ENCODE data around the gene RAI1.

RAI1 gene

GRCh38 chr17:17678063-17678699 lies 3.1 kb upstream of the RAI1 start:
- in situ Hi-C loops (cut with MboI; ENCODE audit: low sequenced_read_pairs), result loop anchor here (25.0 kb wide), 1 partner anchor 134 kb away; no protein-coding TSS in a partner anchor

- in situ Hi-C loops (cut with MboI; ENCODE audit: low sequenced_read_pairs), result loop anchor here (25.0 kb wide), 1 partner anchor 133 kb away; no protein-coding TSS in a partner anchor
Measured at GRCh38 chr17:17679243-17679642, 2.0 kb upstream of the RAI1 start.

GRCh38 chr17:17679748-17680147 lies 1.5 kb upstream of the RAI1 start:
- in situ Hi-C loops (cut with MboI; ENCODE audit: low sequenced_read_pairs), result loop anchor here (25.0 kb wide), 1 partner anchor 133 kb away; no protein-coding TSS in a partner anchor

GRCh38 chr17:17680477-17681186 lies 626 bp upstream of the RAI1 start:
- in situ Hi-C loops (cut with MboI; ENCODE audit: low sequenced_read_pairs), result loop anchor here (25.0 kb wide), 1 partner anchor 132 kb away; no protein-coding TSS in a partner anchor

- in situ Hi-C loops (cut with MboI; ENCODE audit: low sequenced_read_pairs), result loop anchor here (25.0 kb wide), 1 partner anchor 130 kb away; no protein-coding TSS in a partner anchor
Measured at GRCh38 chr17:17681744-17682292, 560 bp downstream of the RAI1 start.

GRCh38 chr17:17682293-17682736 lies 1.1 kb downstream of the RAI1 start:
- in situ Hi-C loops (cut with MboI; ENCODE audit: low sequenced_read_pairs), result loop anchor here (25.0 kb wide), 1 partner anchor 130 kb away; no protein-coding TSS in a partner anchor

GRCh38 chr17:17682737-17683680 lies 1.8 kb downstream of the RAI1 start:
- in situ Hi-C loops (cut with MboI; ENCODE audit: low sequenced_read_pairs), result loop anchor here (25.0 kb wide), 1 partner anchor 129 kb away; no protein-coding TSS in a partner anchor

- in situ Hi-C loops (cut with MboI; ENCODE audit: low sequenced_read_pairs), result loop anchor here (25.0 kb wide), 1 partner anchor 128 kb away; no protein-coding TSS in a partner anchor
Measured at GRCh38 chr17:17683710-17684365, 2.6 kb downstream of the RAI1 start.

- in situ Hi-C loops (cut with MboI; ENCODE audit: low sequenced_read_pairs), result loop anchor here (25.0 kb wide), 1 partner anchor 127 kb away; no protein-coding TSS in a partner anchor
Measured at GRCh38 chr17:17684906-17685774, 3.9 kb downstream of the RAI1 start.

- in situ Hi-C loops (cut with MboI; ENCODE audit: low sequenced_read_pairs), result loop anchor here (25.0 kb wide), 1 partner anchor 126 kb away; no protein-coding TSS in a partner anchor
Measured at GRCh38 chr17:17685775-17686291, 4.6 kb downstream of the RAI1 start.

- in situ Hi-C loops (cut with MboI; ENCODE audit: low sequenced_read_pairs), result loop anchor here (25.0 kb wide), 1 partner anchor 123 kb away; no protein-coding TSS in a partner anchor
Measured at GRCh38 chr17:17689312-17689711, 8.1 kb downstream of the RAI1 start.

- in situ Hi-C loops (cut with MboI; ENCODE audit: low sequenced_read_pairs), result loop anchor here (25.0 kb wide), 1 partner anchor 122 kb away; no protein-coding TSS in a partner anchor
Measured at GRCh38 chr17:17690233-17690632, 9.0 kb downstream of the RAI1 start.

GRCh38 chr17:17691468-17692263 lies 10.4 kb downstream of the RAI1 start:
- in situ Hi-C loops (cut with MboI; ENCODE audit: low sequenced_read_pairs), result loop anchor here (25.0 kb wide), 1 partner anchor 121 kb away; no protein-coding TSS in a partner anchor

GRCh38 chr17:17692353-17693252 lies 11.3 kb downstream of the RAI1 start:
- in situ Hi-C loops (cut with MboI; ENCODE audit: low sequenced_read_pairs), result loop anchor here (25.0 kb wide), 1 partner anchor 120 kb away; no protein-coding TSS in a partner anchor

GRCh38 chr17:17693253-17694168 lies 12.3 kb downstream of the RAI1 start:
- in situ Hi-C loops (cut with MboI; ENCODE audit: low sequenced_read_pairs), result loop anchor here (25.0 kb wide), 1 partner anchor 119 kb away; no protein-coding TSS in a partner anchor
